Heart left ventricle (tissue), 16 donors: ENCODE results near the gene FEN1. TPM values are rescaled to one million over a fixed set of nuclear protein-coding genes. Genes with fewer than 3 reads are reported as not detected.
A peak's percentile ranks its signal among the peaks of the same experiment; 100 is the strongest.

Source experiments
- ATAC-seq, 4 donors: fragments of 200-7000 bp; cut with Tn5 transposase; one replicate each; pipeline ENCODE4 v1.9.1; 2020 to 2022; ENCODE audit warnings: moderate library complexity in 4 of 4, mild to moderate bottlenecking in 3 of 4, moderate number of reproducible peaks in 1 of 4
- DNase-seq, 5 donors: peaks; one replicate each; pipeline ENCODE4 v3.0.0-alpha.2; 2020
- H3K27ac ChIP-seq, 12 donors: fragments of 200-600 bp; sonication (generic) in 4 of 12; one replicate each; pipeline versions ENCODE4 v1.5.0 to v1.8.0; 2016 to 2022; ENCODE audit warnings: mild to moderate bottlenecking in 2 of 12
- H3K27me3 ChIP-seq, 9 donors: fragments of 200-600 bp; sonication (generic) in 2 of 9; one replicate each; pipeline versions ENCODE4 v1.5.1 to v1.8.0; 2016 to 2022; ENCODE audit warnings: mild to moderate bottlenecking in 3 of 9
- H3K36me3 ChIP-seq, 9 donors: fragments of 200-600 bp; sonication (generic) in 2 of 9; one replicate each; pipeline versions ENCODE4 v1.5.0 to v1.8.0; 2018 to 2022; ENCODE audit warnings: mild to moderate bottlenecking in 2 of 9
- H3K4me1 ChIP-seq, 12 donors: fragments of 200-600 bp; sonication (generic) in 4 of 12; one replicate each; pipeline versions ENCODE4 v1.5.0 to v1.8.0; 2016 to 2022; ENCODE audit warnings: mild to moderate bottlenecking in 3 of 12
- H3K4me3 ChIP-seq, 12 donors: fragments of 200-600 bp; sonication (generic) in 4 of 12; one replicate each; pipeline versions ENCODE4 v1.5.0 to v1.8.0; 2017 to 2022; ENCODE audit warnings: mild to moderate bottlenecking in 9 of 12, moderate library complexity in 4 of 12
- H3K9me3 ChIP-seq, 12 donors: fragments of 200-600 bp; sonication (generic) in 4 of 12; one replicate each; pipeline versions ENCODE4 v1.5.0 to v1.8.0; 2016 to 2022; ENCODE audit warnings: mild to moderate bottlenecking in 1 of 12
- POLR2A ChIP-seq, 2 donors: fragments of 450-650 bp; IDR thresholded peaks; one replicate each; pipeline ENCODE4 v1.6.1; 2017; ENCODE audit warnings: antibody characterized with exemption in 2 of 2, mild to moderate bottlenecking in 2 of 2, moderate library complexity in 2 of 2
- WGBS, 4 donors: extraction: QIAGEN DNeasy Blood & Tissue Kit in 2 of 4; methylation state at CpG; one replicate each; pipeline versions ENCODE4 v1.1.5 to v1.1.7; 2013 to 2018; 5-methylcytosine and 5-hydroxymethylcytosine counted together
- intact Hi-C, 10 donors: fragments of 100-400 bp; cut with DNase I; formaldehyde crosslinking; loops; one replicate each; pipeline versions ENCODE4 v1.11.1 to v1.14.2; 2022
- microRNA counts, 2 donors: library from miRNA; unstranded; fragments of <30 nt; microRNA quantifications; one replicate each; lab custom pipeline; 2016
- polyA plus RNA-seq, 2 donors: library from polyadenylated mRNA; stranded (reverse); fragments of 200-250 nt; gene quantifications; one replicate each; pipeline ENCODE4 v1.2.3, GENCODE V29; 2013
- total RNA-seq, 9 donors: library from RNA; depleted of rRNA in 2 of 9; stranded (reverse); fragments of >200 nt in 2 of 9; fragmentation: NEBNext Ultra II Directional in 3 of 9; extraction: Animal tissue kit (Norgen Biotek cat#: 25700) in 3 of 9; gene quantifications; one replicate each; pipeline versions ENCODE4 v1.1.0 to v1.2.4, GENCODE V29; 2016 to 2023
- TF ChIP-seq, protein P1 (sequence below), 12 donors: fragments of 200-600 bp; sonication (generic) in 4 of 12; IDR thresholded peaks; one replicate each; pipeline versions ENCODE4 v1.5.0 to v1.8.0; 2018 to 2022; ENCODE audit warnings: antibody characterized with exemption in 12 of 12, mild to moderate bottlenecking in 5 of 12
- donor health status: ischemic (EF 13 %, LVEDD 7.1; RV severe dilation, severe dysfunction).
- donor health status: healthy with polysubstance abuse.
- donor health status: DM: no; HTN: yes; CAD: no.
- donor health status: DM: no; HTN: no; CAD: no.
- donor health status: ischemic (EF 25% LVEDD 6.9; RV normal size, moderate dysfunction).
- donor health status: ischemic (EF 25% LVEDD 5.7; RV mildly dilated, moderate dysfunction).
- donor health status: healthy.
- donor health status: DM: yes; HTN: yes; CAD: no.
- donor health status: ischemic (EF 35%, LVEDD 5.7; RV mildly dilated, moderate dysfunction).
- donor health status: nonischemic (EF 11% LVEDD 7.7; RV severe dilation, severe dysfunction).
- donor health status: DM: yes; HTN: yes; CAD: no.
- donor health status: PGD.
- donor health status: ischemic (EF 29% LVEDD 5.4; RV normal size, mild dysfunction).
- donor health status: nonischemic (EF 23%, LVEDD 6.1; RV moderate dilation, normal function).

The FEN1 gene
- total and polyA plus RNA-seq, 11 donors: 2.6 to 13.7 (median 6.8) TPM

DNA sequence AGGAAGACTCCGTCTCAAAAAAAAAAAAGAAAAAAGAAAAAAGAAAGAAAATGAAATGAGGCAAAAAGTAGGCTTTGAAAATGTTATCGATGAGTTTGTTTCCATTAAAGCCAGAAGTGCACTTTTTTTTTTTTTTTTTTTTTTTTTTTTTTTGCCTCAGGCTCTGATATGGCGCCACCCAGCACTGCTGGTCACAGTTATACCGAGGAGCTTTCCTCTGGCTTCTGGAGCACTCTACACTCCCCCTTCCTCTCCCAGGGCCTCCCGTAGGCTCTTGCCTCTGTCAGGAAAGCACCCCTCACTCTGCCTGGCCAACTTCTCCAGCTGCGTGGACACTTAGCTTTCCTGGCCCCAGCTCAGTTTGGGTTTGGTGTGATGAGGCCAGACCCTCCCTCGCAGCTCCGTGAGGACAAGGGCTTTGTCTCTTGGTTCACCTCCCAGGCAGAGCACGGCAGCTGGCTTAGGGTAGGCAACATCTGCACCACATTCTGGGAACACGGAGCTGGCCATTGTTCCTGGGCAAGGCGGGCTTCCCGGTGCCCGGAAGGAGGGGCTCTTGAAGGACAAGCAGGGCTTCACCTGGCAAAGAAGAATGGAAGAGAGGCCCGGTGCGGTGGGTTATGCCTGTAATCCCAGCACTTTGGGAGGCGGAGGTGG, 52.3 kb downstream of the FEN1 start:
- TF ChIP-seq POLR2A (IDR thresholded peaks at IDR 0.05): no peak
- TF ChIP-seq, protein P1, sequence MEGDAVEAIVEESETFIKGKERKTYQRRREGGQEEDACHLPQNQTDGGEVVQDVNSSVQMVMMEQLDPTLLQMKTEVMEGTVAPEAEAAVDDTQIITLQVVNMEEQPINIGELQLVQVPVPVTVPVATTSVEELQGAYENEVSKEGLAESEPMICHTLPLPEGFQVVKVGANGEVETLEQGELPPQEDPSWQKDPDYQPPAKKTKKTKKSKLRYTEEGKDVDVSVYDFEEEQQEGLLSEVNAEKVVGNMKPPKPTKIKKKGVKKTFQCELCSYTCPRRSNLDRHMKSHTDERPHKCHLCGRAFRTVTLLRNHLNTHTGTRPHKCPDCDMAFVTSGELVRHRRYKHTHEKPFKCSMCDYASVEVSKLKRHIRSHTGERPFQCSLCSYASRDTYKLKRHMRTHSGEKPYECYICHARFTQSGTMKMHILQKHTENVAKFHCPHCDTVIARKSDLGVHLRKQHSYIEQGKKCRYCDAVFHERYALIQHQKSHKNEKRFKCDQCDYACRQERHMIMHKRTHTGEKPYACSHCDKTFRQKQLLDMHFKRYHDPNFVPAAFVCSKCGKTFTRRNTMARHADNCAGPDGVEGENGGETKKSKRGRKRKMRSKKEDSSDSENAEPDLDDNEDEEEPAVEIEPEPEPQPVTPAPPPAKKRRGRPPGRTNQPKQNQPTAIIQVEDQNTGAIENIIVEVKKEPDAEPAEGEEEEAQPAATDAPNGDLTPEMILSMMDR (IDR thresholded peaks at IDR 0.05): no peak
- H3K36me3 ChIP-seq: peaks cover 0 to 94% (median 68%) of the 10 kb centered on the region in 9 donors
- no peak for ATAC-seq
- no peaks in the 10 kb centered on the region for H3K9me3 ChIP-seq
- intact Hi-C loops: no loop called here
- DNase-seq: peak in 1 of 5 donors; percentile 16
- 85 to 93% (median 89%) methylated on average over 16 of the region's 16 CpGs for WGBS, 4 donors
- no peak overlapping the region for H3K4me3 ChIP-seq
- H3K27ac ChIP-seq: no peak overlapping the region
- H3K27me3 ChIP-seq: no peaks in the 10 kb centered on the region
- H3K4me1 ChIP-seq: peaks cover 0 to 14% (median 2%) of the 10 kb centered on the region in 12 donors

DNA sequence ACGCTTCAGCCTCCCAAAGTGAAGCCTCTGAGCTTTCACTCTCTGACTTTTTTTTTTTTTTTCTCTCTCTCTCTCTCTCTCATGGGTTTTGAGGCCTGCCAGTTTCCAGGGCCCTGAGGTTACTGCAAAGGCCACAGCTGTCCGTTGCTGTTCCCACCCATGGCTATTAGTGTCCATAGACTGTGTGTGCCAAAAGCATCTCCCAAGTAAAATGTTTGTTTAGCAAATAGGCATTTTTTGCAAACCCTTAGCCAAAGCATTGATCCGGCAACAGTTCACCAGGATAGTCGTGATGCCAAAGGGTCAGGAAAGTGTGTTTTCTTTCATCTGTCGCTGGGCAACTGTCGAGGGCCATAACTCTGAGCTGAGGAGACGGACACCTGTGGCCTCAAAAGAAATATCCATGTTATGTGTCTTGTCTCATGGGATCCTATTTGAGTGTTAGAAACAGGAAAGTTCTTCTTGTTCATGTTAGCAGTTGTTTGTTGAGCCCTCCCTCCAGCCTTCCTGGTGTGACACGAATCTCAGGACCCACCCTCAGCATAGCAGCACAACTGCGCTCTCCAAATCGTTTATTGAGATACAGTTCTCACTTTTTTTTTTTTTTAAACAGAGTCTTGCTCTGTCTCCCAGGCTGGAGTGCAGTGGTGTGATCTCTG, 53.8 kb downstream of the FEN1 start:
- no peaks in the 10 kb centered on the region for H3K9me3 ChIP-seq
- H3K36me3 ChIP-seq: peaks cover 0 to 89% (median 54%) of the 10 kb centered on the region in 9 donors
- no peak overlapping the region for H3K4me3 ChIP-seq
- TF ChIP-seq, protein P1 (IDR thresholded peaks at IDR 0.05): no peak
- TF ChIP-seq POLR2A (IDR thresholded peaks at IDR 0.05): no peak
- H3K27me3 ChIP-seq: no peaks in the 10 kb centered on the region
- intact Hi-C loops: no loop called here
- peaks cover 0 to 23% (median 12%) of the 10 kb centered on the region in 12 donors for H3K4me1 ChIP-seq
- ATAC-seq (no peak), DNase-seq (peak in 1 of 5 donors; percentile 22)
- 84 to 90% (median 86%) methylated on average over 10 of the region's 10 CpGs for WGBS, 4 donors
- H3K27ac ChIP-seq: no peak overlapping the region

MicroRNAs within 50 kb of the gene (microRNA counts, 767-probe panel; counts per million panel counts)
- microRNA hsa-miR-1908 (lab: Ali Mortazavi, UCI) (1,700 to 1,966 counts per million in 2 donors), microRNA hsa-miR-611 (lab: Ali Mortazavi, UCI) (0 to 71.6 counts per million in 2 donors)

Other genes starting within 250 kb of the FEN1 start
- 10 to 100 TPM; 12.4 to 22.7 (median 17.4) TPM for gene SYT7, start 211.8 kb upstream of the FEN1 start, total RNA-seq
- gene SYT7, start 211.8 kb upstream of the FEN1 start, polyA plus RNA-seq: 10 to 100 TPM; 13.0 to 34.7 TPM
- 1 to 10 TPM; 2.4 to 5.6 (median 3.8) TPM for gene DAGLA, start 112.5 kb upstream of the FEN1 start, total RNA-seq
- 1 to 10 TPM; 2.2 to 3.3 TPM for gene DAGLA, start 112.5 kb upstream of the FEN1 start, polyA plus RNA-seq
- gene MYRF, start 40.3 kb upstream of the FEN1 start, total RNA-seq: 10 to 100 TPM in 1 of 9 donors, under 1 TPM in 6, not detected in 2; 0.20 to 41.2 (median 0.32) TPM
- gene MYRF, start 40.3 kb upstream of the FEN1 start, polyA plus RNA-seq: under 1 TPM; 0.11 to 0.18 TPM
- gene TMEM258, start 312 bp upstream of the FEN1 start, total RNA-seq: 100 to 1,000 TPM in 7 of 9 donors, 10 to 100 TPM in 2; 48.0 to 129 (median 103) TPM
- gene TMEM258, start 312 bp upstream of the FEN1 start, polyA plus RNA-seq: 100 to 1,000 TPM; 119 to 139 TPM
- 10 to 100 TPM; 16.9 to 37.6 (median 23.6) TPM for gene FADS1, start 24.1 kb downstream of the FEN1 start, total RNA-seq
- 10 to 100 TPM; 14.3 to 72.6 TPM for gene FADS1, start 24.1 kb downstream of the FEN1 start, polyA plus RNA-seq
- 10 to 100 TPM in 8 of 9 donors, 1 to 10 TPM in 1; 2.6 to 38.2 (median 19.2) TPM for gene FADS2, start 35.4 kb downstream of the FEN1 start, total RNA-seq
- gene FADS2, start 35.4 kb downstream of the FEN1 start, polyA plus RNA-seq: 10 to 100 TPM; 13.8 to 43.6 TPM
- gene FADS3, start 98.6 kb downstream of the FEN1 start, total RNA-seq: 100 to 1,000 TPM in 3 of 9 donors, 10 to 100 TPM in 6; 53.2 to 147 (median 79.6) TPM
- 100 to 1,000 TPM in 1 of 2 donors, 10 to 100 TPM in 1; 65.6 to 237 TPM for gene FADS3, start 98.6 kb downstream of the FEN1 start, polyA plus RNA-seq
- gene RAB3IL1, start 124.7 kb downstream of the FEN1 start, total RNA-seq: 10 to 100 TPM in 3 of 9 donors, 1 to 10 TPM in 6; 4.7 to 22.0 (median 7.7) TPM
- 1 to 10 TPM; 6.0 to 7.5 TPM for gene RAB3IL1, start 124.7 kb downstream of the FEN1 start, polyA plus RNA-seq
- gene BEST1, start 157.4 kb downstream of the FEN1 start, total RNA-seq: 1 to 10 TPM in 4 of 9 donors, under 1 TPM in 5; 0.64 to 4.4 (median 0.94) TPM
- 1 to 10 TPM; 2.1 to 2.8 TPM for gene BEST1, start 157.4 kb downstream of the FEN1 start, polyA plus RNA-seq
- gene FTH1, start 174.7 kb downstream of the FEN1 start, total RNA-seq: 1,000 to 10,000 TPM; 1,764 to 5,397 (median 2,454) TPM
- gene FTH1, start 174.7 kb downstream of the FEN1 start, polyA plus RNA-seq: 1,000 to 10,000 TPM; 2,334 to 3,498 TPM